Adrenal gland (tissue), 12 donors: Measurements from ENCODE around the gene TNIK. TPM values are rescaled to one million over a fixed set of nuclear protein-coding genes. Genes with fewer than 3 reads are reported as not detected.

Source experiments
- DNase-seq, 7 donors: peaks; one replicate each; pipeline ENCODE4 v3.0.0-alpha.2; 2019 to 2020
- H3K27ac ChIP-seq, 5 donors: fragments of 200-600 bp; sonication (generic) in 4 of 5; 1 replicate in 3 of 5; 2 replicates in 2 of 5; pipeline versions ENCODE4 v1.5.1 to v1.8.0; 2016 to 2020; ENCODE audit warnings: mild to moderate bottlenecking in 1 of 5
- H3K27me3 ChIP-seq: fragments of 200-600 bp; 2 replicates; pipeline ENCODE4 v1.8.0; 2021
- H3K36me3 ChIP-seq, 2 donors: fragments of 200-600 bp; replicated peaks in 1 of 2; 1 replicate in 1 of 2; 2 replicates in 1 of 2; pipeline versions ENCODE4 v1.5.1 to v1.8.0; 2018 to 2022
- H3K4me1 ChIP-seq, 2 donors: fragments of 200-600 bp; replicated peaks in 1 of 2; 1 replicate in 1 of 2; 2 replicates in 1 of 2; pipeline versions ENCODE4 v1.5.1 to v1.8.0; 2018 to 2021
- H3K4me3 ChIP-seq, 4 donors: fragments of 200-600 bp; sonication (generic) in 3 of 4; one replicate each; pipeline ENCODE4 v1.5.1; 2016 to 2018
- H3K9me3 ChIP-seq, 3 donors: fragments of 200-600 bp; sonication (generic) in 1 of 3; replicated peaks in 1 of 3; 1 replicate in 2 of 3; 2 replicates in 1 of 3; pipeline versions ENCODE4 v1.5.1 to v1.8.0; 2016 to 2021
- CTCF ChIP-seq, 6 experiments: fragments of 450-650 bp in 4 of 6; fragments of 200-600 bp in 2 of 6; sonication (generic) in 1 of 6; IDR thresholded peaks; 1 replicate in 5 of 6; 2 replicates in 1 of 6; pipeline versions ENCODE4 v1.5.1 to v1.8.0; 2016 to 2021; ENCODE audit warnings: antibody characterized with exemption in 6 of 6, mild to moderate bottlenecking in 2 of 6, moderate library complexity in 1 of 6
- POLR2A ChIP-seq, 2 donors: fragments of 450-650 bp; IDR thresholded peaks; one replicate each; pipeline ENCODE4 v1.6.1; 2017; ENCODE audit warnings: antibody characterized with exemption in 2 of 2, mild to moderate bottlenecking in 2 of 2, moderate library complexity in 1 of 2
- WGBS, 4 donors: extraction: QIAGEN DNeasy Blood & Tissue Kit in 2 of 4; methylation state at CpG; one replicate each; pipeline versions ENCODE4 v1.1.5 to v1.1.7; 2013 to 2017; 5-methylcytosine and 5-hydroxymethylcytosine counted together
- intact Hi-C, 2 donors: fragments of 100-400 bp; cut with DNase I; formaldehyde crosslinking; loops; one replicate each; pipeline versions ENCODE4 v1.14.1 to v1.15.0; 2022 to 2023
- polyA plus RNA-seq, 3 donors: library from polyadenylated mRNA; stranded (reverse); fragments of 200-250 nt in 2 of 3; fragments of 350-450 nt in 1 of 3; fragmentation: Illumina TruSeq in 1 of 3; extraction: RNeasy Lipid Tissue Mini Kit (QIAGEN cat#74804) in 1 of 3; gene quantifications; one replicate each; pipeline ENCODE4 v1.2.3, GENCODE V29; 2013 to 2014
- total RNA-seq, 9 donors: library from RNA; depleted of rRNA in 4 of 9; stranded (reverse); fragments of >200 nt in 4 of 9; fragments of 120-200 nt in 1 of 9; fragmentation: NEBNext Ultra II Directional in 1 of 9; extraction: Animal tissue kit (Norgen Biotek cat#: 25700) in 1 of 9; gene quantifications; one replicate each; pipeline versions ENCODE4 v1.1.0 to v1.2.4, GENCODE V29; 2013 to 2023
- donor health status: healthy with polysubstance abuse.
- donor health status: Bipolar disorder and iron deficiency.
- donor health status: DM: yes; HTN: yes; CAD: no.
- donor health status: DM: no; HTN: no; CAD: no.
- donor health status: DM: no; HTN: no; CAD: no.
- donor health status: DM: yes; HTN: yes; CAD: no.

The TNIK gene
- total and polyA plus RNA-seq, 12 donors = 4.9 to 33.1 (median 10.7) TPM

GRCh38 chr3:171278299-171278590 lies 182.0 kb downstream of the TNIK start:
- H3K4me3 ChIP-seq = no peak overlapping the region
- no peak overlapping the region for H3K27ac ChIP-seq
- no peaks in the 10 kb centered on the region for H3K9me3 ChIP-seq
- DNase-seq = no peak
- H3K27me3 ChIP-seq = no peaks in the 10 kb centered on the region
- intact Hi-C loops = no loop called here
- no peaks in the 10 kb centered on the region for H3K36me3 ChIP-seq
- peaks cover 8 to 17% of the 10 kb centered on the region in 2 donors for H3K4me1 ChIP-seq
- TF ChIP-seq CTCF (IDR thresholded peaks at IDR 0.05) (no peak), POLR2A (IDR thresholded peaks at IDR 0.05) (no peak)

GRCh38 chr3:171277456-171278298 lies 182.5 kb downstream of the TNIK start:
- 84 to 93% (median 89%) methylated on average over 5 of the region's 5 CpGs for WGBS, 4 donors
- no peak overlapping the region for H3K27ac ChIP-seq
- no peaks in the 10 kb centered on the region for H3K27me3 ChIP-seq
- no peaks in the 10 kb centered on the region for H3K36me3 ChIP-seq
- H3K9me3 ChIP-seq = no peaks in the 10 kb centered on the region
- H3K4me1 ChIP-seq = peaks cover 8 to 12% of the 10 kb centered on the region in 2 donors
- no peak for DNase-seq
- intact Hi-C loops = no loop called here
- TF ChIP-seq POLR2A (IDR thresholded peaks at IDR 0.05) (no peak), CTCF (IDR thresholded peaks at IDR 0.05) (no peak)
- H3K4me3 ChIP-seq = no peak overlapping the region

GRCh38 chr3:171276923-171277322 lies 183.3 kb downstream of the TNIK start:
- TF ChIP-seq CTCF (IDR thresholded peaks at IDR 0.05) = no peak
- TF ChIP-seq POLR2A (IDR thresholded peaks at IDR 0.05) = no peak
- H3K4me3 ChIP-seq = no peak overlapping the region
- no peak for DNase-seq
- H3K27ac ChIP-seq = no peak overlapping the region
- H3K27me3 ChIP-seq = no peaks in the 10 kb centered on the region
- 54 to 68% (median 62%) methylated on average over 3 of the region's 3 CpGs for WGBS, 4 donors
- peaks cover 5 to 7% of the 10 kb centered on the region in 2 donors for H3K4me1 ChIP-seq
- intact Hi-C loops = no loop called here
- no peaks in the 10 kb centered on the region for H3K36me3 ChIP-seq
- H3K9me3 ChIP-seq = no peaks in the 10 kb centered on the region

GRCh38 chr3:171274222-171274621 lies 186.0 kb downstream of the TNIK start:
- no peak overlapping the region for H3K27ac ChIP-seq
- no peaks in the 10 kb centered on the region for H3K9me3 ChIP-seq
- TF ChIP-seq POLR2A (IDR thresholded peaks at IDR 0.05) (no peak), CTCF (IDR thresholded peaks at IDR 0.05) (no peak)
- H3K27me3 ChIP-seq = no peaks in the 10 kb centered on the region
- intact Hi-C loops = no loop called here
- H3K4me3 ChIP-seq = no peak overlapping the region
- no peaks in the 10 kb centered on the region for H3K36me3 ChIP-seq
- WGBS, 4 donors = 82 to 88% (median 85%) methylated on average over 1 of the region's 1 CpG
- no peaks in the 10 kb centered on the region for H3K4me1 ChIP-seq
- DNase-seq = no peak
